ENCODE data around the gene TGFA.
A peak's percentile ranks its signal among the peaks of the same experiment; 100 is the strongest.

The TGFA gene

GRCh38 chr2:70546885-70547284 is 6.7 kb downstream of the TGFA start:
- Mint-ChIP-seq H3K36me3 (ENCODE audit: low read depth) (peaks cover 11% of the 10 kb centered on the region), H3K4me3 (no peak overlapping the region), H3K9me3 (no peaks in the 10 kb centered on the region), H3K27ac (no peak overlapping the region), H3K27me3 (no peaks in the 10 kb centered on the region), H3K4me1 (ENCODE audit: low read depth) (peaks cover 35% of the 10 kb centered on the region)
- intact Hi-C loops (cut with micrococcal nuclease) = loop anchor here (5.0 kb wide), 1 partner anchor 90 kb away; no protein-coding TSS in a partner anchor

GRCh38 chr2:70546376-70546775 is 7.2 kb downstream of the TGFA start:
- intact Hi-C loops (cut with micrococcal nuclease) = loop anchor here (5.0 kb wide), 1 partner anchor 89 kb away; no protein-coding TSS in a partner anchor
- Mint-ChIP-seq H3K9me3 (no peaks in the 10 kb centered on the region), H3K4me1 (ENCODE audit: low read depth) (peaks cover 34% of the 10 kb centered on the region), H3K4me3 (no peak overlapping the region), H3K27ac (no peak overlapping the region), H3K36me3 (ENCODE audit: low read depth) (peaks cover 16% of the 10 kb centered on the region), H3K27me3 (no peaks in the 10 kb centered on the region)

DNA sequence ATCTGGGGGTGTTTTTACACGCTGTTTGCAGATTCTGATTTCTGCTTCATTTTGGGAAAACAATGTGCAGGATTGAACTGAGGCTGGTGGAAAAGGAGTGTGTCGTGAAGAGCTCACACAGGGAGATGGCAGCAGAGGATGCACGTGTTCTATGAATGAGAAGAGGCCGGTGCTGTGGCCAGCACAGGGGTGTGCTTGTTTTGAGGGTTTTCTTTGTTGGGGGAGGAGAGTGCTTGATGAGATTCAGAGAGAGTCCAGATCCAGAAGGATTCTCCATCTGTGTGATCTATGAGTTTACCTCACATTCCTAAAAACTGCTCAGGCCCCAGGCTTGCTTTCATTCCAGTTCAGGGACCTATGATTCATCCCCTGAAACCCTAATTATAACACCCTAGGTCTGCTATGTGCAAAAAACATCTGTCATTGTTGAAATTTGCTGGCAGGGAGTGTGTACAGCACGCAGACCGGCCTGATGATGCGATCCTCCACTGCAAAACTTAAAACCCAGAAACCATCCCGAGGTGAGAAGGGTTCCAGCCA is 12.1 kb downstream of the TGFA start:
- Mint-ChIP-seq H3K27ac (no peak overlapping the region), H3K4me1 (ENCODE audit: low read depth) (peaks cover 29% of the 10 kb centered on the region), H3K36me3 (ENCODE audit: low read depth) (peaks cover 21% of the 10 kb centered on the region), H3K27me3 (no peaks in the 10 kb centered on the region), H3K9me3 (peaks cover 3% of the 10 kb centered on the region), H3K4me3 (no peak overlapping the region)
- intact Hi-C loops (cut with micrococcal nuclease) = no loop called here

DNA sequence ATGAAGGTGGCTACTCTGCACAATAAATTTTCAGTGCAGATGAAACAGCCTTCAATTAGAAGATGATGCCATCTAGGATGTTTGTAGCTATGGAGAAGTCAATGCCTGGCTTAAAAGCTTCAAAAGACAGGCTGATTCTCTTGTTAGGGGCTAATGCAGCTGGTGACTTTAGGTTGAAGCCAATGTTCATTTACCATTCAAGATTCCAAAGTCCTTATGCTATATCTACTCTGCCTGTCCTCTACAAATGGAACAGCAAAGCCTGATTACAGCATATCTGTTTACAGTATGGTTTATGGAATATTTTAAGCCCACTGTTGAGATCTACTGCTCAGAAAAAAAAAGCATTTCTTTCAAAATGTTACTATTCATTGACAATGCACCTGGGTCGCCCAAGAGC is 15.8 kb downstream of the TGFA start:
- H3K27me3 Mint-ChIP-seq = no peaks in the 10 kb centered on the region
- peaks cover 9% of the 10 kb centered on the region for H3K9me3 Mint-ChIP-seq
- intact Hi-C loops (cut with micrococcal nuclease) = no loop called here
- peaks cover 34% of the 10 kb centered on the region for H3K36me3 Mint-ChIP-seq (ENCODE audit: low read depth)
- H3K4me3 Mint-ChIP-seq = no peak overlapping the region
- peaks cover 43% of the 10 kb centered on the region for H3K4me1 Mint-ChIP-seq (ENCODE audit: low read depth)
- no peak overlapping the region for H3K27ac Mint-ChIP-seq

DNA sequence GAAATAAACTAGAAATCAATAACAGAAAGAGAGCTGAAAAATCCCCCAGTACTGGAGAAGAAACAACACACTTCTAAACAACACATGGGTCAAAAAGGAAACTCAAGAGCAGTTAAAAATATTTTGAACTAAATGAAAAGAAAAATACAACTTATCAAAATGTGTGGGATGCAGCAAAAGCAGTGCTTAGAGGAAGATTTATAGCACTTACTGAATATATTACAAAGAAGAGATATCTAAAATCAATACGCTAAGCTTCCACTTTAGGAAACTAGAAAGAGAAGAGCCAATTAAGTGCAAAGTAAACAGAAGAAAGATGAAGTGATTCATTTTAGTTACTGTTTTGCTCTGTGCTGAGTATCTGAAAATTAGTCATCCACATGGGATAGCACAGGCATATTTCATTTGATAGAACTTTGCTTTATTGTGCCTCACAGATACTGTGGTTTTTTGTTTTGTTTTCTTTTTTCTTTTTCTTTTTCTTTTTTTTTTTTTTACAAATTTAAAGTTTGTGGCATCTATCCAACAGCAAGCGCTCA is 17.0 kb downstream of the TGFA start:
- intact Hi-C loops (cut with micrococcal nuclease) = no loop called here
- H3K27me3 Mint-ChIP-seq = no peaks in the 10 kb centered on the region

DNA sequence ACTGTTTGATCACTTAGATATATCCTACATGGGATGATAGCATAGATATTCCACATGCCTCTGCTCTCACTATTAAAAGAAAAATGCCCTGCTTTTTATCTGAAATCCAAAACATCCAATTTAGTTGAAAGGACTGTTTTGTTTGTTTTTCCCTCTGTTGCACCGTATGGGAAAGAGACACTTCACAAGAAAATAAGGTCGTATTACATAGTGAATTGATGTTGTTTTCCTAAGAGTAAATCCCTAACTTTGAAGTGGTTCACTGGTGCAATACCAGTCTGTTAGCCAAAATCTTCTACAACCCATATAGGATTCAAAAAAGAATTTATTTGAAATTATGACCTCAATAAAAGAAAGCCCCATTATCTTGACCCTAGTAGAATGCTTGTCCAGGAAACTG is 18.1 kb downstream of the TGFA start:
- H3K4me1 Mint-ChIP-seq (ENCODE audit: low read depth) = peaks cover 58% of the 10 kb centered on the region

More for the DNA sequence above, 17.0 kb downstream of the TGFA start:
- peaks cover 9% of the 10 kb centered on the region for H3K9me3 Mint-ChIP-seq
- H3K36me3 Mint-ChIP-seq (ENCODE audit: low read depth) = peaks cover 27% of the 10 kb centered on the region
- no peak overlapping the region for H3K27ac Mint-ChIP-seq
- H3K4me1 Mint-ChIP-seq (ENCODE audit: low read depth) = peaks cover 54% of the 10 kb centered on the region
- H3K4me3 Mint-ChIP-seq = no peak overlapping the region

GRCh38 chr2:70534183-70534836 is 19.3 kb downstream of the TGFA start:
- H3K4me1 Mint-ChIP-seq (ENCODE audit: low read depth) = peaks cover 60% of the 10 kb centered on the region
- no peak overlapping the region for H3K4me3 Mint-ChIP-seq
- no peak overlapping the region for H3K27ac Mint-ChIP-seq
- intact Hi-C loops (cut with micrococcal nuclease) = no loop called here
- H3K36me3 Mint-ChIP-seq (ENCODE audit: low read depth) = peaks cover 23% of the 10 kb centered on the region
- H3K9me3 Mint-ChIP-seq = peaks cover 9% of the 10 kb centered on the region
- H3K27me3 Mint-ChIP-seq = no peaks in the 10 kb centered on the region

More for the DNA sequence above, 18.1 kb downstream of the TGFA start:
- intact Hi-C loops (cut with micrococcal nuclease) = no loop called here
- no peak overlapping the region for H3K4me3 Mint-ChIP-seq
- H3K36me3 Mint-ChIP-seq (ENCODE audit: low read depth) = peaks cover 21% of the 10 kb centered on the region
- no peaks in the 10 kb centered on the region for H3K27me3 Mint-ChIP-seq
- H3K9me3 Mint-ChIP-seq = peaks cover 9% of the 10 kb centered on the region
- H3K27ac Mint-ChIP-seq = no peak overlapping the region

DNA sequence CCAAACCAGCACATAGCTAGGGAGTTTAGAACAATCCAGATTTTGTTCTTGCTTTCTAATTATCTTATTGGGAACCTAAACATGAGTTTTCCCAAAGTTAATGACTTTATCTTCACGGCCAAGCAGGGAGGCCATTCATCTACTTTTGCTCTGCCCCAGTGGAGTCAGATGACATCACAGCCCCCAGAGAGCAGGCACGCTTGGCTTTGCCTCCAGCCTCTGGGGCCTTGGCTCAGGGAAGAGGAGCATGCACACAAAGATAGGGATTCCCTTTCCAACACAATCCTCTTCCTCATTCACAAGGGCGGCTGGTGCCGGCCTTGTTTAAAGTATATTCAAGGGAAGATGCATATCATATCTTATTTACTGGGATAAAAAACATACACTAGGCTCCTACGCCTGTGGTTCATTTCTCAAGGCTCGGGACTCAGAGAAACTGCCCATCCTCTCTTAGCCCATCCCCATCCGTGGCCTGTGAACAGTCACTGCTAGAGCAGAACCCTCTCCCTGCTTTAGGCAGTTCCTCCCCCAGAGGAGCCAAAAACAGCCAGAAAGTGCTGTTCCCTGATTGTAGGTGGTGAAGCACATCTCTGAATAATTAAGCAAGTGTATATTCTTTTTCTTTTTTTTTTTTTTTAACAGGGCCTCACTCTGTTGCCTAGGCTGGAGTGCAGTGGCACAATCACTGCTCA is 21.2 kb downstream of the TGFA start:
- Mint-ChIP-seq H3K36me3 (ENCODE audit: low read depth) (peaks cover 22% of the 10 kb centered on the region), H3K27ac (no peak overlapping the region), H3K9me3 (peaks cover 9% of the 10 kb centered on the region), H3K4me3 (no peak overlapping the region), H3K27me3 (no peaks in the 10 kb centered on the region), H3K4me1 (ENCODE audit: low read depth) (peaks cover 73% of the 10 kb centered on the region)
- intact Hi-C loops (cut with micrococcal nuclease) = no loop called here

- no peaks in the 10 kb centered on the region for H3K27me3 Mint-ChIP-seq
- peaks cover 20% of the 10 kb centered on the region for H3K36me3 Mint-ChIP-seq (ENCODE audit: low read depth)
- no peak overlapping the region for H3K27ac Mint-ChIP-seq
- intact Hi-C loops (cut with micrococcal nuclease) = no loop called here
- no peak overlapping the region for H3K4me3 Mint-ChIP-seq
- H3K9me3 Mint-ChIP-seq = peaks cover 6% of the 10 kb centered on the region
- peaks cover 81% of the 10 kb centered on the region for H3K4me1 Mint-ChIP-seq (ENCODE audit: low read depth)
These were observed 22.1 kb downstream of the TGFA start for GRCh38 chr2:70531419-70532086.

- Mint-ChIP-seq H3K27ac (no peak overlapping the region), H3K4me1 (ENCODE audit: low read depth) (peaks cover 88% of the 10 kb centered on the region), H3K36me3 (ENCODE audit: low read depth) (peaks cover 14% of the 10 kb centered on the region), H3K4me3 (peak overlapping the region; percentile 18), H3K9me3 (no peaks in the 10 kb centered on the region), H3K27me3 (no peaks in the 10 kb centered on the region)
- intact Hi-C loops (cut with micrococcal nuclease) = no loop called here
These were observed 24.0 kb downstream of the TGFA start for GRCh38 chr2:70529610-70530009.

DNA sequence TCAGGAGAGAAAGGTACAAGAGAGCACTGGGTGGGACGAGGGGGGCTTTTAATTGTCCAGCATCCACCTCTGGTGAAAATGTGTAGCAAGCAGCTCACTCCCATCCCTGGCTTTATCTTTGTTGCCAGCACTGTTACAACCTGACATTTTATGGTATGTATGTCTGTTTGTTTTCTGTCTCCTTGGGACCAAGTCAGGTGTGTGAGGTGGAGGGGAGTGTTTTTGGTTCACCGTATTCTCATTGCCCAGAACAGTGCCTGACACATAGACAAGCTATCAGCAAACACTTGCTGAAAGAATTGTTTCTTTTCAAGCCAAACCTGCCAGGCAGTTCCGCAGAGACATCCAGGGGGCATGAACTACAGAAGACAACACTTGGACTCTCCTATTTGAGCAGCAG is 24.7 kb downstream of the TGFA start:
- peaks cover 89% of the 10 kb centered on the region for H3K4me1 Mint-ChIP-seq (ENCODE audit: low read depth)
- intact Hi-C loops (cut with micrococcal nuclease) = no loop called here
- peaks cover 8% of the 10 kb centered on the region for H3K36me3 Mint-ChIP-seq (ENCODE audit: low read depth)
- H3K27ac Mint-ChIP-seq = no peak overlapping the region
- H3K4me3 Mint-ChIP-seq = no peak overlapping the region
- no peaks in the 10 kb centered on the region for H3K27me3 Mint-ChIP-seq
- H3K9me3 Mint-ChIP-seq = no peaks in the 10 kb centered on the region

- Mint-ChIP-seq H3K9me3 (no peaks in the 10 kb centered on the region), H3K27ac (no peak overlapping the region), H3K27me3 (no peaks in the 10 kb centered on the region), H3K4me3 (no peak overlapping the region), H3K36me3 (ENCODE audit: low read depth) (peaks cover 8% of the 10 kb centered on the region), H3K4me1 (ENCODE audit: low read depth) (peaks cover 94% of the 10 kb centered on the region)
- intact Hi-C loops (cut with micrococcal nuclease) = no loop called here
These were observed 25.4 kb downstream of the TGFA start for GRCh38 chr2:70528276-70528675.

DNA sequence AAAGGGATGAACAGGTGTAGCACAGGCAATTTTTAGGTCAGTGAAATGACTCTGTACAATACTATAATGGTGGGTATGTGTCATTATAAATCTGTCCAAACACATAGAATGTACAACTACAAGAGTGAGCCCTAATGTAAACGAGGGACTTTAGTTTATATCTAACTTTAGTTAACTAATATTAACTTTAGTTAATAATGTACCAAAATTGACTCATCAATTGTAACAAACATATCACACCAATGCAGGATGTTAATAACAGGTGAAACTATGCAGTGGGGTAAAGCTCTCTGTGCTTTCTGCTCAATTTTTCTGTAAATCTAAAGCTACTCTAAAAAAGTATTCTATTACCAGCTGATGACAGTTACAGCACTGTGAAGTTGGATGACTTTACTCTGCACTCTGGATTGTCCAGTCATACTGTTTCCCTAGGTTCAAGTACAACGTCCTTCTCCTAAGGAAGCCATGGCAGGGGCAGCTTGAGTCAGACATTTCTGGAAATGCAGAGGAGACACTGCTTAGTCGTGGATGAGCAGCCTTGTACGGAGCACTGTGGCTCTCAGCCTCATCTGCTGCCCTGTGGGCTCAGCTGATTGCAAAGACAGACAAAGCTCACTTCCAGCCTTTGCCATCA is 26.1 kb downstream of the TGFA start:
- no peak overlapping the region for H3K4me3 Mint-ChIP-seq
- peaks cover 8% of the 10 kb centered on the region for H3K36me3 Mint-ChIP-seq (ENCODE audit: low read depth)
- no peaks in the 10 kb centered on the region for H3K27me3 Mint-ChIP-seq
- H3K27ac Mint-ChIP-seq = no peak overlapping the region
- peaks cover 90% of the 10 kb centered on the region for H3K4me1 Mint-ChIP-seq (ENCODE audit: low read depth)
- intact Hi-C loops (cut with micrococcal nuclease) = no loop called here
- H3K9me3 Mint-ChIP-seq = no peaks in the 10 kb centered on the region

All from dendritic cell treated with granulocyte-macrophage colony-stimulating factor and Interleukin-4, amounts not matched to agents 40 ng/mL and 50 ng/mL, for 4 days (primary cell).